ENCODE data around the gene ROGDI. TPM values are rescaled to one million over a fixed set of nuclear protein-coding genes. Genes with fewer than 3 reads are reported as not detected.

ROGDI gene
- total RNA-seq, 4 donors from 2014 or later: 9.8 to 16.1 (median 12.2) TPM

DNA sequence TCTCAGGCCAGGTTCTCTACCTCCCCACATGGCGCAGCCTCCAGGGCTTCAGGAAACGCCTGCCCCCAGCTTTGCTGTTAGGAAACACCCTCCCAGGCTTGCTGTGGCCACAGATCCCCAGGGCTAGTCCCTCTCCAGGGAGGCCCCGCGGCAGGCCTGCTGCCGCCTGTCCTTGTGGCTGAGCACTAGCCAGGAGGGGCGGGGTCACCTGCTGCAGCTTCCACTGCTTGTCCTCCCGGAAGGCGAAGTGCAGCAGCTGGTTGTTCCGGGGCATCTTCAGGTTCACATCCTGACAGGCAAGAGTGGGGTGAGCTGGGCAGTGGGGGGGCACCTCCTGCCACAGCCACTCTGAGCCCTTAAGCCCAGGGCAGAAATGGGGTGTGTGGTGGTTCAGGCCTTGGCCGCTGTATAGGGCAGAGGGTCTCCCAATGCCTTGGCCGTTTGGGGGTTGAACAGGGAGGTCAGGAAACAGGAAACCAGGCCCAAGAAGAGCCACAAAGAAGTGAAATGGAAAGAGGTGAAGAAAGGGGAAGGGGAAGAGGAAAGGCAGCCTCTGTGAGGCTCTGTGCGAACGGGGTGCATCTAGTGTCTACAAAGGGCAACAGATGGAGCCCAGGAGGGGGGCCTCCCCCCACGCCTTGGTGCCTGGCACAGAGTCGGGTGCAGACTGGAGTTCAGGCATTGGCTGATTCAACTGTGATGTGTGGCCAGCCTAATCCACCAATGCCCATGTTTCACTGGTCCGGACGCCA lies 2.0 kb downstream of the ROGDI start:
- H3K27ac ChIP-seq: no peak overlapping the region
- H3K9me3 ChIP-seq: no peaks in the 10 kb centered on the region
- no peak for DNase-seq (ENCODE audit: low spot score in 2 of 2)
- peaks cover 37% of the 10 kb centered on the region for H3K36me3 ChIP-seq
- H3K4me3 ChIP-seq: no peak overlapping the region
- 72% methylated on average over 14 of the region's 17 CpGs for WGBS
- TF ChIP-seq POLR2A (IDR thresholded peaks at IDR 0.05) (no peak), EP300 (IDR thresholded peaks at IDR 0.05) (no peak), POLR2AphosphoS5 (IDR thresholded peaks at IDR 0.05) (no peak)
- TF ChIP-seq, protein P1, sequence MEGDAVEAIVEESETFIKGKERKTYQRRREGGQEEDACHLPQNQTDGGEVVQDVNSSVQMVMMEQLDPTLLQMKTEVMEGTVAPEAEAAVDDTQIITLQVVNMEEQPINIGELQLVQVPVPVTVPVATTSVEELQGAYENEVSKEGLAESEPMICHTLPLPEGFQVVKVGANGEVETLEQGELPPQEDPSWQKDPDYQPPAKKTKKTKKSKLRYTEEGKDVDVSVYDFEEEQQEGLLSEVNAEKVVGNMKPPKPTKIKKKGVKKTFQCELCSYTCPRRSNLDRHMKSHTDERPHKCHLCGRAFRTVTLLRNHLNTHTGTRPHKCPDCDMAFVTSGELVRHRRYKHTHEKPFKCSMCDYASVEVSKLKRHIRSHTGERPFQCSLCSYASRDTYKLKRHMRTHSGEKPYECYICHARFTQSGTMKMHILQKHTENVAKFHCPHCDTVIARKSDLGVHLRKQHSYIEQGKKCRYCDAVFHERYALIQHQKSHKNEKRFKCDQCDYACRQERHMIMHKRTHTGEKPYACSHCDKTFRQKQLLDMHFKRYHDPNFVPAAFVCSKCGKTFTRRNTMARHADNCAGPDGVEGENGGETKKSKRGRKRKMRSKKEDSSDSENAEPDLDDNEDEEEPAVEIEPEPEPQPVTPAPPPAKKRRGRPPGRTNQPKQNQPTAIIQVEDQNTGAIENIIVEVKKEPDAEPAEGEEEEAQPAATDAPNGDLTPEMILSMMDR (IDR thresholded peaks at IDR 0.05): no peak
- H3K27me3 ChIP-seq: no peaks in the 10 kb centered on the region
- peaks cover 29% of the 10 kb centered on the region for H3K4me1 ChIP-seq

DNA sequence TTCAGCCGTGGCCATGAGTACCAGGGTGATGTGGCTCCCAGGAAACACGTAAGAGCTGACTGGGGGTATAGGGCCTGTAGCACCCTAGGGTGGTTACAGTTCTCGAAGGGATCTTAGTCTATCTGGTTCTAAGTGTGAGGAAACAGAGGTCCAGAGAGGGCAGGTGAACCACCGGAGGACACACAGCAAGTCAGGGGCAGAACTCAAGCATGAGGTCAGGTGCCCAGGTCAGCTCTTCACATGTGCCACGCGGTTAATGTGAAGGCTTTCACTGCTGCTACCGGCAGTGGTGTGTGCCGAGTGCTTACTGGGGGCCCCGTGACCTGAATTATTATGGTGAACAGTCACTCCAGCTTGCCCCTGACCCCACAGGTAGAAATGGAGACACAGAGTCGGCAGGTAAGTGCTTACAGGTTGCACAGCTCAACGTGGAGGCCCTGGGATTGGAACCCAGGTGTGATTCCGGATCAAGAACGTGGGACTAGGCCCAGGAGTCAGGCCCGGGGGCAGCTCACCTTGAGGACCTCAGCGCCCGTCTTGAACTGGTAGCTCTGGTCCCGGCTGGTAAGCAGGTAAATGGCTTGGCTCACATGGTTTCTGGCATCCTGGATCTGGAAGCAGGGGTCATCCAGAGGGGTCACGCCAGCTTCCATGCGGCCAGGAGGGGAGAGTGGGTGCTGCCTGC lies 3.1 kb downstream of the ROGDI start:
- Histone ChIP-seq H3K9me3 (no peaks in the 10 kb centered on the region), H3K27ac (no peak overlapping the region), H3K27me3 (no peaks in the 10 kb centered on the region), H3K4me1 (peaks cover 29% of the 10 kb centered on the region), H3K36me3 (peaks cover 25% of the 10 kb centered on the region), H3K4me3 (no peak overlapping the region)
- no peak for TF ChIP-seq EP300 (IDR thresholded peaks at IDR 0.05)
- TF ChIP-seq, protein P1 (IDR thresholded peaks at IDR 0.05): no peak
- TF ChIP-seq POLR2AphosphoS5 (IDR thresholded peaks at IDR 0.05): no peak
- no peak for TF ChIP-seq POLR2A (IDR thresholded peaks at IDR 0.05)
- 96% methylated on average over 8 of the region's 19 CpGs for WGBS
- no peak for DNase-seq (ENCODE audit: low spot score in 2 of 2)

DNA sequence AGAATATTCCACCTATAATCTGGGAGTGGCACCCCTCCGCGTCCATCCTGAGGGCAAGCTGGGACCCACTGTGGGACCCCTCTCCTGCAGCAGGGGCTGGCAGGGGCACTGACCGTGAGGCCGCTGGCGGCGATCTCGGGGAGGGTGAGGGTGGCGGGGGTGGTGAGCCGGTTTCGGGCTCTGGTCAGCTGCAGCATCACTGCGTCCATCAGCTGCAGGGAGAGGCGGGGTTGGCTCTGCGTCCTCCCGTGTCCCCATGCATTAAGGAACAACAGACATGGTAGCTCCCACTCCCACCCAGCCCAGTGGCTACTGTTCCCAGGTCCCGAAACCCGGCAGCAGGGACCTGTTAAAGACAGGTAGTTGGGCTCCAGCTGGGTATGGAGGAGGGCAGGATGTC lies 4.0 kb downstream of the ROGDI start:
- Histone ChIP-seq H3K27me3 (no peaks in the 10 kb centered on the region), H3K27ac (no peak overlapping the region), H3K4me3 (no peak overlapping the region), H3K36me3 (peaks cover 24% of the 10 kb centered on the region), H3K4me1 (peaks cover 27% of the 10 kb centered on the region), H3K9me3 (no peaks in the 10 kb centered on the region)
- WGBS: 96% methylated on average over 10 of the region's 16 CpGs
- TF ChIP-seq POLR2A (IDR thresholded peaks at IDR 0.05) (no peak), EP300 (IDR thresholded peaks at IDR 0.05) (no peak), POLR2AphosphoS5 (IDR thresholded peaks at IDR 0.05) (no peak)
- TF ChIP-seq, protein P1 (IDR thresholded peaks at IDR 0.05): no peak
- no peak for DNase-seq (ENCODE audit: low spot score in 2 of 2)

DNA sequence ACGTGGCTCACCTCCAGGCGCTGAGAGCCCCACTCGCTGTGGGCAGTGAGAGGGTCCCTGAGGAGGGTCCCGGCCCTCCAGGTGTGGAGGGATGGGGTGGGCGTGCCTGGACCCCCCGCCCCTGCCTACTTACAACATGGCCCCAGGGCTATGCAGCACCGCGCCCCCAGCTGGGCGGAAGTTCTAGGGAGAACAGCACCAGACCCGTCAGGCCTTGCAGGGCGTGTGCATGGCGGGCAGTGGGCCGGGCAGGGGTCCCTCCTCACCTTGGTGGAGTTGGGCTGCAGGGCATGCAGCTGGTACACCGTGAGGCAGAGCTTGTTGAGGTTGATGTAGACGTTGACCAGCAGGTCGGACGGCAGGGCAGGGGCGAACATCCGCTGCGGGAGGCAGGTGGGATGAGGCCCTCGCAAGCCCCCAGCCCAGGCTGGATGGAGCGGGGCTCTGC lies 4.6 kb downstream of the ROGDI start:
- Histone ChIP-seq H3K36me3 (peaks cover 24% of the 10 kb centered on the region), H3K9me3 (no peaks in the 10 kb centered on the region), H3K4me1 (peaks cover 21% of the 10 kb centered on the region), H3K27me3 (no peaks in the 10 kb centered on the region), H3K4me3 (no peak overlapping the region), H3K27ac (no peak overlapping the region)
- DNase-seq (ENCODE audit: low spot score in 2 of 2): no peak
- no CpG with 5 or more reads among the region's 22 CpGs for WGBS
- TF ChIP-seq, protein P1 (IDR thresholded peaks at IDR 0.05): no peak
- no peak for TF ChIP-seq POLR2AphosphoS5 (IDR thresholded peaks at IDR 0.05)
- no peak for TF ChIP-seq POLR2A (IDR thresholded peaks at IDR 0.05)
- TF ChIP-seq EP300 (IDR thresholded peaks at IDR 0.05): no peak

All from suprapubic skin (tissue), 4 donors.